Measurements from ENCODE around the gene GALNT14.

DNA sequence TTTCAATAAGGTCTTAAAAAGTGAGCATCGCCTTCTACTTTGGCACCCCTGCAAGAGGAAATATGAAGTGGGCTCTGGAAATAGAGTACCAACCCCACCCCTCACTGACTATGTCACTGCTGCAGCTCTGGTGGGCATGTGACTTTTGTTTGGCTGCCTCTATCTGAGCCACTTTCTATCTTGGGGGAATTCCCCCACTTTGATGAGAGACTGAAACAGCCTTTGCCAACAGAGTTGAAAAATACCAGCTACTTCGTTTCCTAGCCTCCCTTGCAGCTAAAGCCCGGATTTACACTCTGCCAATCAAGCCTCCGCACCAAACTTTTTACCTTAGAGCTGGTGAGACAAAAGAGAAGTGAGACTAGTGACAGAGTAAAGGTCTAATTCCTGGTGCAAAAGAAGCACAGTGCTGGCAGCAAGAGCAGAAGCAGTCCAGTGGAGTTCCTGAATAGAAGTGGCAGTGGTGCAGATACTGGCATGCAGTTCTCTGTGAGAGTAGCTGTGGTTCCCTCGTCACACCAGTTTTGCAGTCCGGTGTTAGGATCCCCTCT, 12.0 kb upstream of the GALNT14 start:
- no peak for TF ChIP-seq POLR2A (IDR thresholded peaks at IDR 0.05)
- TF ChIP-seq, protein P1, sequence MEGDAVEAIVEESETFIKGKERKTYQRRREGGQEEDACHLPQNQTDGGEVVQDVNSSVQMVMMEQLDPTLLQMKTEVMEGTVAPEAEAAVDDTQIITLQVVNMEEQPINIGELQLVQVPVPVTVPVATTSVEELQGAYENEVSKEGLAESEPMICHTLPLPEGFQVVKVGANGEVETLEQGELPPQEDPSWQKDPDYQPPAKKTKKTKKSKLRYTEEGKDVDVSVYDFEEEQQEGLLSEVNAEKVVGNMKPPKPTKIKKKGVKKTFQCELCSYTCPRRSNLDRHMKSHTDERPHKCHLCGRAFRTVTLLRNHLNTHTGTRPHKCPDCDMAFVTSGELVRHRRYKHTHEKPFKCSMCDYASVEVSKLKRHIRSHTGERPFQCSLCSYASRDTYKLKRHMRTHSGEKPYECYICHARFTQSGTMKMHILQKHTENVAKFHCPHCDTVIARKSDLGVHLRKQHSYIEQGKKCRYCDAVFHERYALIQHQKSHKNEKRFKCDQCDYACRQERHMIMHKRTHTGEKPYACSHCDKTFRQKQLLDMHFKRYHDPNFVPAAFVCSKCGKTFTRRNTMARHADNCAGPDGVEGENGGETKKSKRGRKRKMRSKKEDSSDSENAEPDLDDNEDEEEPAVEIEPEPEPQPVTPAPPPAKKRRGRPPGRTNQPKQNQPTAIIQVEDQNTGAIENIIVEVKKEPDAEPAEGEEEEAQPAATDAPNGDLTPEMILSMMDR (IDR thresholded peaks at IDR 0.05): no peak

Data from adrenal gland (tissue), 5 donors.